Uterus (tissue), 2 donors: Measurements from ENCODE around the gene MLPH.

ENCODE experiments used
- CTCF ChIP-seq, 4 experiments: fragments of 200-600 bp in 2 of 4; fragments of 450-650 bp in 2 of 4; sonication (generic) in 2 of 4; IDR thresholded peaks; one replicate each; pipeline ENCODE4 v1.5.1; 2016 to 2019; ENCODE audit warnings: antibody characterized with exemption in 4 of 4, mild to moderate bottlenecking in 2 of 4, moderate library complexity in 1 of 4
- POLR2A ChIP-seq, 2 donors: fragments of 450-650 bp; IDR thresholded peaks; one replicate each; pipeline ENCODE4 v1.6.1; 2016; ENCODE audit warnings: antibody characterized with exemption in 2 of 2, mild to moderate bottlenecking in 1 of 2, moderate library complexity in 1 of 2

- TF ChIP-seq CTCF (IDR thresholded peaks at IDR 0.05) (no peak), POLR2A (IDR thresholded peaks at IDR 0.05) (no peak)
These were observed 78.9 kb downstream of the MLPH start for GRCh38 chr2:237565974-237566373.
